ENCODE data around the gene ZP4.

ZP4 gene

DNA sequence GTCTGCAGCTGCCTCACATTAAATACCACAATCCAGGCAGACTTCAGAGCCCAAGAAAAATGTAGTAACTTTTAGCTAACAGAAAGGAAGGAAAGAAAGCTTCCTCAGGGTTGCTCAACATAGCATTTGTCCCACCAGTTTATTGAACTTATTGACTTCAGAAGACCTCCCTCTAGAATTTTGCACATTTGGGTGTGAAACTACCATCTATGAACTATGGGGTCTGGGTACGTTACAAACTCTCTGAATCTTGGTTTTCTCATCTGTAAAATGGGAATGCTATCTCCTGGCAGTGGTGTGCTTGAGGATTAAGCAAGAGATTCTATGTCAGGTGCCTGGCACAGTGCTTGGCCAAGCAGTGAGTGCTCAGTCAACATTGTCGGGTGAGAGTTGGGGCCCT, at the start of gene ZP4:
ZP4 (minus strand) TSS at position 101 of the 400 bp plus-strand sequence. CDS start 287 bp downstream, outside the sequence.
- DNase-seq = no peak

- DNase-seq = no peak
These were observed 47.8 kb upstream of the ZP4 start for GRCh38 chr1:237938553-237938952.

GRCh38 chr1:237938068-237938467, 47.3 kb upstream of the ZP4 start:
- no peak for DNase-seq

- no peak for DNase-seq
These were observed 42.1 kb upstream of the ZP4 start for GRCh38 chr1:237932816-237933215.

DNA sequence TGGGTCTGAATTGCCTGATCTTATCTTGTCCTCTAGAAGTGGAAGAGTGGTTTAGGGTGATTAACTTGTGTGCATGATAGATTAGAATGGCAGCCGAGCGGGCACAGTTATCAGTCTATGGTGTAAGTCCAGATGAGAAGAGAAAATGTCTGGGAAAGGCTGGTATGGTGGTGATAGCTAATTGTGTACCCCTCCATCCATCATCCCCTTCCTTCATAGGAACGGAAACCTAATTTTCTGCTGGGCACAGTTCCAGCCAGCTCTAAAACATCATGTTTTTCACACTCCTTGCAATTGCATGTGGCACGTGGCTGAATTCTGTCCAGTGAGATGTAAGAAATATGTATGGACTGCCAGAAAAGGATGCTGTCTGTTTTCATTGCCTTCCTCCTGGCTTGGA, 40.9 kb upstream of the ZP4 start:
- DNase-seq = no peak

DNA sequence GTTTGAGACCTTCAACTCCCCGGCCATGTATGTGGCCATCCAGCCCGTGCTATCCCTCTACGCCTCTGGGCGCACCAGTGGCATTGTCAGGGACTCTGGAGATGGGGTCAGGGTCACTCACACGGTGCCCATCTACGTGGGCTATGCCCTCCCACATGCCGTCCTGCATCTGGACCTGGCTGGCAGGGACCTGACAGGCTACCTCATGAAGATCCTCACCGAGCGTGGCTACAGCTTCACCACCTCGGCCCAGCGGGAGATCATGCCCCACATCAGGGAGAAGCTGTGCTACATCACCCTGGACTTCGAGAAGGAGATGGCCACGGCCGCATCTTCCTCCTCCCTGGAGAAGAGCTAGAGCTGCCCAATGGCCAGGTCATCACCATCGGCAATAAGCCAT, 36.5 kb upstream of the ZP4 start:
- DNase-seq = no peak

GRCh38 chr1:237921306-237921705, 30.6 kb upstream of the ZP4 start:
- DNase-seq = no peak

GRCh38 chr1:237913345-237913744, 22.6 kb upstream of the ZP4 start:
- no peak for DNase-seq

GRCh38 chr1:237911911-237912310, 21.2 kb upstream of the ZP4 start:
- no peak for DNase-seq

DNA sequence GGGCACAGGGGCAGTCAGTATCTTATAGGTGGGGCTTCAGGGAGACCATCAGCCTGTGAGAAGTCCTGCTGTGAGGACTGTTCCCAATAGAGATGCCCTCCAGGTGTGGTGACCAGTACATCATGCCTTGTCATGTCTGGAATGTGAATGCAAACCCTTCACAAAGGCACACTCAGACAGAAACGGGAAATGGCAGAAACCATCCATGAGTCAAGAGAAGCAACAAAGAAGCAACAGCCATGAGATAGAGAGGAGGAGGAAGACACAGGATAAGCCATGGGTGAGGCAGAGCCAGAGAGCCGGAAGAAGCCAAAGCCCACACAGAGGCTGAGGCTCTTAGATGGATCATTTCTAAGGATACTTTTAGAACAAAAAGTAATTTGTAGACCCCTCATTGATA, 20.1 kb upstream of the ZP4 start:
- DNase-seq = no peak

- no peak for DNase-seq
These were observed 13.2 kb upstream of the ZP4 start for GRCh38 chr1:237903961-237904360.

- no peak for DNase-seq
These were observed 12.4 kb upstream of the ZP4 start for GRCh38 chr1:237902960-237903743.

GRCh38 chr1:237901299-237901934, 10.7 kb upstream of the ZP4 start:
- DNase-seq = no peak

GRCh38 chr1:237895630-237896029, 4.9 kb upstream of the ZP4 start:
- no peak for DNase-seq

GRCh38 chr1:237894131-237894530, 3.4 kb upstream of the ZP4 start:
- no peak for DNase-seq

GRCh38 chr1:237891979-237892378, 1.3 kb upstream of the ZP4 start:
- no peak for DNase-seq

GRCh38 chr1:237891266-237891665, 544 bp upstream of the ZP4 start:
- no peak for DNase-seq

- no peak for DNase-seq
These were observed 306 bp downstream of the ZP4 start for GRCh38 chr1:237890416-237890815.

- no peak for DNase-seq
These were observed 2.6 kb downstream of the ZP4 start for GRCh38 chr1:237888143-237888542.

GRCh38 chr1:237887542-237887941, 3.2 kb downstream of the ZP4 start:
- no peak for DNase-seq

DNA sequence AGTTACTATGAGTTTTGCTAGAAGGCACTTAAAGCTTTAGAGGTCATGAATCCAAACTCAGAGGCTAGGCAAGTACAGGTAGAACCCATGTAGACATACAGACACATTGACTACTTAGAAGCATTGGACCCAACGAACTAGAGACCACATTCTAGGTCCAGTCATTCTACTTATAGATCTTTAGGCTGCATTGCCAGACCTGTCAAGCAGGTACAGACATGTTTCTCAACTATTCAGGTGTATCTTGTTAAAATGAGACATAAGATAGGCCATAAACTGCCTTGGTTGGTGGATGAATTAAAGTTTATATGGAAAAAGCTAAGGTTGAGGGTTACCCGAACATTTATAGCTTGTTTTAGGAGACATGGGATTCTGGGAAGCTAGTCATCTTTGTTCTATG, 6.5 kb downstream of the ZP4 start:
- DNase-seq = no peak

DNA sequence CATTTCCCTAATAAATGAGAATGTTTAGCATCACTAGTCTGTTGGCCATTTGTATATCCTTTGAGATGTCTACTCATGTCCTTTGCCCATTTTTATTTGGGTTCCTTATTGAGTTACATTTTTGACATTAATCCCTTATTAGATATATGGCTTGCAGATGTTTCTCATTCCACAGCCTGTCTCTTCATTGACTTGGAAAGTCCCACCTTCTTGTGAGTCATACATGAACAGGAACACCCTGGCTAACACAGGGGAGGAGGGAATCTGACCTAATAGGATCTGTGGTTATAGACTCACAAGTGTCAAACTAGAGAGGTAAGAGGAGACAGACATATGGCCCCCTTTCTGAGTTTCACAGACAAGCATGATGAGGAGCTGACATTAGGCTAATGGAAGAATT, 11.5 kb downstream of the ZP4 start:
- no peak for DNase-seq

GRCh38 chr1:237878406-237878805, 12.3 kb downstream of the ZP4 start:
- DNase-seq = no peak

DNA sequence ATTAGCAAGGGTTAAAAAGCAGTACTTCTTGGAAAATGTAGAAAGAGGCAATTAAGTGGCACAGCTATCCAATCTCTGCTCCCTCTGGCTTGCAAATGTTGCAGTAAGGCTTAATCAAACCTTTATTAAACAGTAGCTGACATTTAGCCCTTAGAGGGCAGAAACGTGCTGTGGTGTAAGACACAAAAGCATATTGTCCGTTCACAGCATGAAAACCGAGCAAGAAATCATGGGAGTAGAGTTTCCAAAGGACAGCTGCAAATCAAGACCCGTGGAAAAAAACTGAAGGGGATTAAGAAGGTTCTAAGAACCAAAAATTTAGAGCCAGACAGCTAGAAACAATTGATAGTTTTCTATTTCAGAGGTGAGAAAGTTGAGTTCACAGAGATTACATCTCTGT, 13.1 kb downstream of the ZP4 start:
- no peak for DNase-seq

- no peak for DNase-seq
These were observed 15.4 kb downstream of the ZP4 start for GRCh38 chr1:237875291-237875690.

All from activated gamma-delta T cell treated with Interleukin-2 at 50 U/mL for 16 hours (primary cell).